NCI-H774 (cell line): ENCODE results near the gene NFIA.

Experiments
- DNase-seq: peaks from one replicate; lab custom pipeline; 2025; lab: John Stamatoyannopoulos, UW

NFIA gene

DNA sequence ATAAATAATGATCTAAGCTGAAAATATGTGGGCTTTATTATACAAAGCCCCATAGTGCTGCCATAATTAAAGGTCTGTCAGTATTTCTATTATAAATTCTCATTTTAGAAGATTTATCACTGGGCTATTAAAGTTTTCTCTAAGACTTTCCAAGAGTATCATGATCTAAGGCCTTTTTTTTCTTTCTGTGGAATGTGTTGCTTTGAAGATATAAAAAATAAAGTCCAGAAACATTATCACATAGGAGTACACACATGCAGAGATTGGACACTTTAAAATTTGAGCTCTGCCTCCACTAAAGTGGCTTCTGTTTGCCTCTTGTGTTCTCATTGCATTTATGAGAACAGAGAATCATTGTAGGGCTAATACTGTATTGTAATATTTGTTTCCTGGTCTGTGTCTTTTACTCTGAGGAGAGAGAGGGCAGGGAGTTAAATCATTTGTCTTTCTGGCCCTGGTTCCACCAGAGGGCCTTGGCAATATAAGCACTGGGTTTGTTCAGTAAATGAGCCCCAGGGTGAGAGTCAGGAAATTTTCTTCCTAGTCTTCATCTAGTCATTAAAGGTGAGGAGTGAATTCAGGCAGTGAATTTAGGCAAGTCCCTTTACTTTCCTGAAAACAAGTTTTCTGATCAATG is 70.2 kb downstream of the NFIA start:
- DNase-seq: no peak

DNA sequence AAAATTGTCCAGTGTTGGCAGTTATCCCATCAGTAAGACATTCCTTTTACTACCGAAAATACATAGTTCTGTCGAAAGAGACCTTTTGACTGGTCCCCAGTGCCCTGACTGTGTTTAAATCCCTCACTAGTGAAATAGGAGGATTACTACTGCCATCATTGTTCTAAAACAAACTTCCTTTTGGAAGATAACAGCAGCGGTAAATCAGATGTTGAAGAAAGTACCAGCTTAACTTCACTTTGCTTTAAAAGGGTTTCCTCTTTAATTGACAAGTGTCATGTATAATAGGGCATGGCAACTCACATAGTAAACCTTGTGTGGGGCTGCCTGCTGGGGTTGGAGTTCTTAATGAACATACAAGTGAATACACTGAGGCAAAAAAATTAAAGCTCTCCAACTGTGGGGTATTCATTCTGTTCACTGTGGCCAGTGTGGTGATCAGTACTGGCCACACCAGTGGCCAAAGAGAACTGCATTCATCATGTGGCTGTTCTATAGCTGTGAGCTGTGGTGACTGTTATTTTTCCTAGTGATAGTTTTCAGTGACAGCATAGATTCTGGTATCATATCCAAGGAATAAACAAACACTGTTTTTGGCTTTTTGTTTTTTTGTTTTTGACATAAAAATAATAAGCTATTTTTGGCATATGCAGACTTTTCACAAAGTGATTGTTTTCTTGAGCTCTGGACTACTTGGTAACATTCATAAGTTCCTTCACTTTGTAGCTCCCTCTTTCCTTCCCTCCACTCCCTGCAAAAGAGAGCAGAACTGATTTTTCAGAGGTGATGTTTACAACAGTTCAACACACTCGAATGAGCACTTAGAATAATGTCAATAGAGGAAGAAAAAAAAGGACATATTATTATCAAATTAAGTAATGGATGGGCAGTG is 74.5 kb downstream of the NFIA start:
- DNase-seq: no peak

DNA sequence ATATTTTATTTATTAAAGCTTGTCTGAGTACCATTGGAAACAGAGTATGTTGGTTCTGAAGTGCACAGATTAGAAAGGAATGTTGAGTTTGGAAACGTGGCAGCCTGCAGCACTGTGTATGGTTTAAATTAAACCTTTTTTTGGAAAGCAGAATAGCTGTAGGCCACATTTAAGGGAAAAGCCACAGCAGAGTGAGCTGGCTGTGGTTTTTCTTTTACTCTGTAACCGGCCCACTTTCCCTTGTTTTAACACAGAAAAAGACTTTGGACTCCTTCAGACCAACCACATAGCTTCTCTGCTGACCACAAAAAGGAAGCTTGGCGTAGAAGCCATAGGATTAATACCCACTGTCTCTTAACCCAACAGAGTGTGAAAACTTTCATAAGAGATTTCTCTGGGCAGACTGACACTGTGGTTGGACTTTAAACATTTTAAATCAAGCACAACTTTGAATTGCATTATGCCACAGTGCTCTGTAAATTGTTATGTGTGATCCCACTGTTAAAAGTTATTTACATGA is 75.2 kb downstream of the NFIA start:
- no peak for DNase-seq

DNA sequence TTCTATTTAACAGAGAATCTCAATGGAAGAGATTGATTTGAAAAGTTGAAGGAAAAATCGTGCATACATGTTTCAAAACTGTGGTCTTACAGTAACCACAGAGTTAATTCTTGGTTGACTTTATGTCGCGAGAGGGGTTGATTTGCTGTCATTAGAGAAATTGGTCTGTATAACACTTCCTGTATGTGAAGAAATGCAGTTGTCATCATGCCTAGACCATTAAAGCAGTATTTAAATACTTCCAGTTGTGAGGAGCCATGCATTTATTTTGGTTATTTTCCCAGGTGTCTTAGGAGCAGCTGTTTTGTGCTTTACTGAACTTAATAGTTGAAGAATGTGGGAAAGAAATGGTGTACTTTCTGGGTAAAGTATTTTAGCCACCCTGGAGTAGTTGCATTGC is 76.2 kb downstream of the NFIA start:
- no peak for DNase-seq

DNA sequence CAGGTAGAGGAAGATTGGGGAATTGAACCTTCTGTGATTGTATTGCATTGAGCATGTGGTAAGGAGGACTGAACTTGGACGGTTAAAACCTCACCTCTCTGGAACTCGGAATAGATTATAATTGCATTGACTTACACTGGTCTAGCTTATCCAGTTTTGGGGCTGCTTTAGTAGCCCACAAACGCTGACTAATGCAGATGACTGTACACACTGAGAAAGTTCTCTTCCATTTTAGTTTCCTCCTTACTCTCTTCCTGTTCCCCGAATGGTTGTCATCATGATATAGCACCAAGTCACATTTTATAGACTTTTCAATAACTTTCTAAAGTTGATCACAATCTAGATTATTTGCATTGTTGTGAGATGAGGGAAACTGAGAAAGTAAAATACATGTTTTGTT is 78.2 kb downstream of the NFIA start:
- DNase-seq: no peak

DNA sequence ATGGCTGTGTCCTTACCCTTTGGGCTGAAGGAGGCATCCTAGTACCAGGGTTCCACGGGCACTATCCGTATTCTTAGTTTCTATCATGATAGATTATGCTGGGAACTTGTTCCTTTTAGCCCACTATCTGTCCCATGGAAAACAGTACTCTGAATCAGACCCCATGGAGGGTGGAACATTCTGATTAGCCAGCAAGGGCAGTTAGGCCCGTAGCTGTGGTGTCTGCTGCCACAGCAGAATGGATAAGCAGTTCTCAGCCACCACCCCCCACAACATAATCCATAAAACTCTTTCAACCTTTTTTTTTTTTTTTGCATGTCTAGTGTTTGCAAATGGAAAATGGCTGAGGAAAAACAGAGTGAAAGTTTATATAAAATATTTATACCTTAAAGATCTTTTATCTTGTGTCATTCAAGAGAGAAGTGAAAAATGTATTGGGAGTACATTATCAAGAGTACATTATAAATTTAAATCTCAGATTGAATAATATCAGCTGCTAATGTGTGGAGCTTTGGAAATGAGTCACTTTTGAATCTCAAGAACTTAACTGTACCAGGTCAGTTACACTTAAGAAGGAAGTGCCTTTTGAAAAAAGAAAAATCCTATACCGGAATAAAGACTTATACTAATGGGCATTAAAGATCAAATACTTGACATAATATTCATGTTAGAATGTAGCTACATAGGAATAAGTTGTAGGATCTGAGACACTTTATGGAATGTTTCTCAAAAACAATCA is 80.3 kb downstream of the NFIA start:
- DNase-seq: no peak

DNA sequence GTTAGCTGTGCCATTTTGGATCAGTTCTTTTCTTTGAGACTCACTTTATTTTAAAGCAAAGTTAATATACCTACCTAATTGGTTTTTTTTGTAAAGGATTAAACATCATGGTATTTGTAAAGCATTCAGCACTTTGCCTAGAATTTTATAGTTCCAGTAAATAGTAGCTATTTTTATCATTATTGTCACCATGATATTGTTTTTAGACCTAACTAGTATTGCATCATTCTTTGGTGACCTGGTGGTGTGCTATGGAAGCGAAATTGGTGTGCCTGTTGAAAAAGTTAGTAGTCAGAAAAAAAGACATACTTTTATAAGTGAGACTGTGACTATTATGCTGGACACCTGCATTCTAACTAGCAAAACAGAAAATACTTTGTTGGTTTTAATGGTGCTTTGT is 81.0 kb downstream of the NFIA start:
- DNase-seq: no peak

DNA sequence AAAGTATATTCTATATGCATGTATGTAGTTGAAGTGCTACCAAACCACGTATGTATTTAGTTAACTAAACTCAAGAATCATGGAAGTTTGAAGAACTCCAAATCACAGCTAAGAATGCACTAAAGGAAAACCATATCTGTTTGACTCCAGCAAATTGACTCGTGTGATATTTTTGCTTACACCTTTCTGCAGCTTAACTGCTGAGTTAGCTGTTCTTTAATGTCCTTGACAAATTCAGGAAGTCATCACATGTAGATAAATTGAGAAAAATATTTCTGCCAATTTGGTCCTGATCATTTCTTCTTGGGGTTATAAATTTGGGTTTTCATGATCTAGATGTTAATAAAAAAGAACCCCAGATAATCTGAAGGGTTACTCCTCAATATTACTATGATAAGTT is 83.0 kb downstream of the NFIA start:
- DNase-seq: no peak

DNA sequence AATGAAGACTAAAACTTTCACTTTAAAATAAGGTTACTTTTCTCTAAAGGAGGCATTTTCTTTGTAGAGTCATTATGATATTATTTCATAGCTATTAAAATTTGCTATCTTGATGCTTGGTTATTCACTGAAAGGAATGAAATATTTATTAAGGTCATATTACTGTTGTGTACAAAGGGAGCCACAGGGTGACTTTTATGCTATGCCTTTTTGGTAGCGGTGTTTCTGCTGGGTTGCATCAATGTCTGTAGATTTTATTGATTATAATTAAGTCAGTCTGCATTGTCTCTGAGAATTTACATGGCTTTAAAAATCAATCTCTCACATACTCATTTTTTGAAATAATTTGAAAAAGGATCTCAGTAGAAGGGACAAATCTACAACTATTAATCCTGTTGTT is 84.9 kb downstream of the NFIA start:
- no peak for DNase-seq

DNA sequence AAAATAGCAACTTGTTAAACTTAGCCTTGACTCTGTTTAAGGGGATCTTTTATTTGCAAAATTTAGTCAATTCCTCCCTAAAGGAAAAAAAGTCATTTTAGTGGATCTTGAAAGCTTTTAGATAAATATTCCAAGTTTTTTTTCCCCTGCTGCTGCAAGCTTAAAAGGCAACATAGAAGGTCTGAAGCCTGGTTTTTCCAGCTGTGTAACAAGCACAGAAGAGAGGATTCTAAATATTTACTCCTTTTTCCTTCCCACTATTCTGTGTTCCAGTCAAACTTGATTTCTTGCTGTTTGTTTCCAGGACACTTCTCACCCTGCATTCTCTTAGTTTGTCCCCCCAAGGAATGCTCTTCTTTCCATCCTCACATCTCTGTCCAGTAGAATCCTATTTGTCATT is 86.7 kb downstream of the NFIA start:
- no peak for DNase-seq

DNA sequence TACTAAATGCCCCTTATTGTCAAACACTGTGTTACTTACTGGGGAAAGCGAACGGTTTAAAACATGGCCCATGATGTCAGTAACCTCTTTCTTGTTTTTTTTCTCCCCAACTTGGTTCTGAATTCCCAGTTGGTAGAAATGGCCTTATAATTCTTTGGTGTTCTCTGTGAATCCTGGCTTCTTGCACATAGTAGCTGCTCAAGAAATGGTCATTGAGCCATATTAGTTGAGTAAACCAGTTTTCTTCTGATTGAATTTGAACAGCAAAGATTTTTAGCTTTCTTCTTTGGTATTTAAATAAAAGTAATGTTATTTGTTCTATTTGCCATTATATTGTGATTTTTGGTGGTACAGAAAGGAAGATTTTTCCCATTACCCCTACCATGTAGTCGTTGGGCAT is 87.3 kb downstream of the NFIA start:
- DNase-seq: no peak

DNA sequence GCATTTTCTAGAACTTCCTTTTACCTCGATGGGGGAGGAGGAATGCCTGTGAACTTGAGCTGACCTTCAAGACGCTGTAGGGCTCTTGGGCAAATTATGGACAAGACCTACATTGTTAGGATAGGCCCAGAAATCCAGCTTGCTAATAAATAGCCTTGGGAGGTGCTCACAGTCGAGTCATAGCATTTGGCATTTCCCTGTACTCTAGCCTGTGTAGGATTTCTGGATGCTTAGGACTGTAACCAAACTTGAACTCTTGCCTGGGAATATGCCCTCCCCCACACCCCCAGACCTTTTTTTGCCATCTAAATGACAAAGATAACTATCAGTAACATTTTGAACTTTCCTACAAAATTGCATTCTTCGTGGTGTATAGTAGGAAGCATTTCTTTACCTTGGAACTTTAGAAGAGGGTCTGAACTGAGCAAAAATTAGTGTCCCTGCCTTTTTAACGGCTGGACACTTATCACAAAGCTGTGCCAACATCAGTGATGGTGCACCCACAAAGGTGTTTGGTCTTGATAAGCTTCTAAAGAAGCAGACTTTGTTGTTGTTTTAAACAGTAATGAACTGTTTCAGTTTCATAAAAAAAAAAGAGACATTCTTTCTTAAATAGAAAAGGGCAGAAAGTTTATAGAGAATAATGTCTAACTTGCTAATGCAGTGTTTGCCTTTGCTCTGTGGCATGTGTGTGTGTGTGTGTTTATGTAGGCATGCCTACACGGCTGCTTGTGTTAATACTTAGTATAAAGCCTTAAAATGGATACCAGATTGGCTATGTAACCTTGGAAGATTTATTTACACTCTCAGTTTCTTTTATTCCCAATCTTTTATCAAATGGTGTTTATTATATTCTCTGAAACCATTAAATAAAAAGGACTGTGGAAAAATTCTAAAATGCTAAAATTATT is 88.2 kb downstream of the NFIA start:
- peak; percentile 5 for DNase-seq

DNA sequence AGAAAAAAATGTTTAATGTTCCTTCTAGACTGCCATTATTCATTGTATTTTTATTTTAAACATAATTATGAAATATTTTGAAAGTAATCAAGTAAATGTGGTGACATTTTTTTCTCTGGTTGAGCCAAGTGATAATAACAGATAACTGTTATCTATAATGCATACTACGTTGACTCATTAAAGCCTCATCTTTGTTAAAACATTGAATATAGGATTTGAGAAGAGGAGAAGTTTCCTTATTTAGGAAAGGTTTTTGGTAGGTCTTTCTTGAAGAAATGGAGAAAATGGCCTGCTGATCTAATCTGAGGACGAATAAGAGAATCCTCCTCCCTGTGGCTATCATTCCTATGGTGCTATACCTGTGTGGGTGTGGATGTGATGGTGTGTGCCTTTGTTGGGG is 89.0 kb downstream of the NFIA start:
- no peak for DNase-seq

DNA sequence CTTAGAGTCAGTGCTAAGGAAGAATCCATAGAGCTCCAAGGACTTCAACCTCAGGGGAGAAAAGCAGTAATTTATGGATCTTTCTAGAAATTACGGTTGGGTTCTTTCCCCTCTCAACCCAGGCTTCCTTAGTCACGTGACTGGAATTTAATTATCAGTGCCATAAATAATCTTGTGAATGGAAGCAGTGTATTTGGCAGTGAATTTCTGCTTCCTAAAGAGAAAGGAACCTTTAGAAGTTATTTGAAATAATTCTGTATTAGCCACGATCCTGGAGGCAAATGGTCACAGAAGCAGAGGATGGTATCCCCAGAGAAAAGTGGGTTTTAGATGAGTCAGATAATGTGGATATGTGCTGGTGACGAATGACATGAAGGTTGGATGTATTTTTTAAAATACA is 89.6 kb downstream of the NFIA start:
- DNase-seq: no peak

DNA sequence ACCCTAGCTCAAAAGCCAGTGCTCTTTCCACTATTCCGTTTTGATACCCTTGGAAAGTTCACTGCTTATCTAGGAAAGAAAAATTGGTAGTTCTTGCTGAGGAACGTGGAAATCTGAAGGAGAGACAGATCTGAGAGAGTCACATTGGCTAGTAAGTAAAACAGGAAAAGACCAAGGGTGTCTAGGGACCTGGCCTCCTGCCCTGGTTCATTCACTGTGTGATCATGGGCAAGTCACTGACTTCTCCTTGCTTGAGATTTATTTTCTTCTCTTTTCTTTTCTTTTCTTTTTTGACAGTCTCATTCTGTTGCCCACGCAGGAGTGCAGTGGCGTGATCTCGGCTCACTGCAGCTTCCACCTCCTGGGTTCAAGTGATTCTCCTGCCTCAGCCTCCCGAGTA is 90.8 kb downstream of the NFIA start:
- DNase-seq: no peak

DNA sequence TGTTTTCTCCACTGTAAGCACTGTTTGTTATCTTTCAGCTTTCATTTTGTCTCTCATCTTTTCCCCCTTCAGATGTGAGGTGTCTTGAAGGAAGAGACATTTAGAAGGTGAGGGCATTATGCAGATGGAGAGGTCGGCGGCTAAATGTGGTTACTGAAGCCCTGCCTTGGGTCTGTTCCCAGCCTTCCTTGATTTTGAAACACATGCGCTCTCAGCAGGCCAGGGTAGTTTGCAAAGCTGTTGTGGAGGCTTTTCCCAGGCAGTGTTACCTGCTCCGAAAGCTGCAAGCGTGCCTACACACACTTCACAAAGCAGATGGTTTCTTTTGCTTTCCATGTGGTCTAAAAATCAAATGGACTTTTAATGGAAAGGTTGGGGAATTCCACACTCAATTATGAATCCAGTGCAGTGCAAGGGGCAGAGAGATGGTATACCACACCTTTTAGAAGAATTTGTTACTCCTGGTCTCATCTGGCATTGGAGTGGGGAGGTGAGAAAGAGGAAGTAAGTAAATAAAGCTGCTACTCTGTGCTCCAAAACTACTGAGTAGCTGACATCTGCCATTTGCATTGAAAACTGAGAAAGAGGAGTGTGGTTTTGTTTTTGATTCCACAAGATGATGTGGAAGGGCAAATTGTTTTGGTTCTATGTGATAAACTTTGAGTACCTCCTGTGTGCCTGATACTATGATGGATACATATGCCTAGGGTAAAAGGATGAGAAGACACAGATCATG is 91.9 kb downstream of the NFIA start:
- DNase-seq: no peak

DNA sequence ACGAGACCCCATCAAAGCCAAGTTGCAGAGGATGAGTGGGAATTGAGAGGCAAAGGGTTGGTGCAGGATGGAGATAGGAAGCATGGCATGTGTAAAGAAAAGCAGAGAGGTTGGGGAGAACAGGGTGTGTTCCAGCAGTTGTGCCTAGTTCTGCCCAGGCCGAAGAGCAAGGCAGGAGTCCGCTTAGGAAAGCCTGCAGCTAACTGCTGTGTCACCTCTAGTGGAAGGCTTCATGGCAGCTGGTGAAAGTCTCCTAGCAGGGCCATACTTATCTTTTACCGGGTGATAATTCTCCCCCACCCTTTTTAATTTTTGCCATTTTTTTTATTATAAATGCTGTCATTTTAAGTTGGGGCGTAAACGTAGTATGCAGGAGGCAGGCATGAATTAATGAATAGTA is 93.6 kb downstream of the NFIA start:
- DNase-seq: no peak

DNA sequence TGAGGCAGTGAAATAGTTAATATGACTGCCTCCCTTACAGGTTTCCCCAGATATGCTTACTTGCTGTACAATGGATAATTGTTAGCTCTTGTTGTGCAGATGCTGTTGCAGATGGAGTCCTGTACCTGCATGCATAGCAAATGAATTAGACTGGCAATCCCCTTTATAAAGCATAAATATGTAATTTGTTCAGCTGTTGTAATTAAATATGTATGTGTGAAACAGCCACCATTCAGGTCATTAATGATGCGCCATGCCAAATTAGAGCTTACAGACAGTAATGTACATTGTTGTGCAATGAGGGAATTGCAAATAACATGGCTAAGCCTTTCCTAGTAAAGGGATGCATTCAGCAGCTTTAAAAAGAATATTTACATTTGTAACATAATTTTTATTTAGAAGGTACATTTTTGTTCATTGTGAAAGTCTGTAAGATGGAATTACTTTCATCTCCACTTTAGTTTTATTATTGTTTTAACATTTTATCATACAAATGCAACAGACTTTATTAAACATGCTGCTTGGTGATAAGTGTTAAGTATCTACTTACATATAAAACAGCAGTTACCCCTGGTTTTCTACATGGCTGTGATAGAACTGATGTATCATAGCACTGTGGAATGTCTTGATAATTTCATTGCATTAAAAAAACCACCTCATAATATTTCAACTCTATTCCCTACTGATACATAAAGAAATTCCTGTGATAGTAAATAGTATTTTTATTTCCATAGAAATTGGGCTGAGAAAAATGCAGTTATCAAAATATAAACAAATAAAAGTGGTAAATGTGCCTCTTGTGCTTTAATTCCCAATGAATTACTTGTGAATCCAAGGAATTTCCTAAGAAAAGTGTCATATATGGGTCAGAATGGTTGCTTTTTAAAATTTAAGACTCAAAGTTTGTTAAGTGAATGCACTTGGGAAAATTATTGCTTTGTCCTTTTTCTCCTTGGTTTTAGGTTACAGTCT is 99.0 kb downstream of the NFIA start:
- DNase-seq: peak; percentile 12

DNA sequence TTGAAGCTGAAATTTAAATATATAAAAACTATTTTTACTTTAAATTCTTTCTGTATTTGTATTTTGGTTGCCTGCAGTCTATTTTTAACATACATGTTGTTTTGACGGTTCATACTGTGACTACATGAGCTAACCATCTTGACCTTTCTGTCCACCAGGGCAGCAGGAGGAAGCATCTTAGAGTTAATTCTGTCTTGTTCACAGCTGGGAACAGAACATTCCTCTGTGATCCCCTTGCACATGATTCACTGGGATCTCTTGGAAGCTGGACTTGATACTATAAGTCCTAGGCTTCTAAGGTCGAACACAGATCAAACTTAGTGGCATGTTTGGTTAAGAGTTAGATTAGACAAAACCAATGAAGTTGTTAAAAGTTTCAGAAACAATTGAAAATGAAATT is 99.7 kb downstream of the NFIA start:
- DNase-seq: no peak

DNA sequence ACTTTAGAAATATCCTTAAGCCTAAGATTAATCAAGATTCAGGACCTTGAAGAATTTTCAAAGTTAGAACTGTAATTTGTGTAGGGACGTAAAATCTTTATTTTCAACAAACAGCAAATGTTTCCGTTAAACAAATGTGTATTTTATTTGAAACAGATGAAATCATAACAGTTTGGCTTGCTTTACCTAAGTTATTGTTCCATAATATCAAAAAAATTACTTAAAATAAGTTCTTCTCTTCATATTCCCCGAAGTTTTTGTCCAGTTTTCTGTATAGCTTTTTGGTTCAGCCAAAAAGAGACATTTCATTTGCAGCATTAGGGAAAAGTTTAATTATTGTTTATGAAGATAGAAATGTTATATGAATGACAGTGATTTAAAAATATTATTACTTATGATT is 100.1 kb downstream of the NFIA start:
- DNase-seq: no peak
